Peyer's patch (tissue), 4 donors: ENCODE results near the gene EXOSC7. TPM values are rescaled to one million over a fixed set of nuclear protein-coding genes. Genes with fewer than 3 reads are reported as not detected.

Source experiments
- DNase-seq, 3 donors: peaks; one replicate each; pipeline ENCODE4 v3.0.0-alpha.2; 2017 to 2019
- H3K27ac ChIP-seq, 4 donors: fragments of 200-600 bp; sonication (generic); one replicate each; pipeline ENCODE4 v1.5.1; 2016 to 2019
- H3K27me3 ChIP-seq, 2 donors: fragments of 200-600 bp; sonication (generic); one replicate each; pipeline ENCODE4 v1.5.1; 2019
- H3K36me3 ChIP-seq, 3 donors: fragments of 200-600 bp; sonication (generic); one replicate each; pipeline ENCODE4 v1.5.1; 2016 to 2019
- H3K4me1 ChIP-seq, 4 donors: fragments of 200-600 bp; sonication (generic); one replicate each; pipeline ENCODE4 v1.5.1; 2016 to 2019
- H3K4me3 ChIP-seq, 4 donors: fragments of 200-600 bp; sonication (generic); 1 replicate in 3 of 4; 2 replicates in 1 of 4; pipeline ENCODE4 v1.5.1; 2016 to 2019; ENCODE audit warnings: mild to moderate bottlenecking in 1 of 4
- H3K9me3 ChIP-seq, 4 donors: fragments of 200-600 bp; sonication (generic); one replicate each; pipeline ENCODE4 v1.5.1; 2016 to 2019; ENCODE audit warnings: mild to moderate bottlenecking in 1 of 4
- POLR2A ChIP-seq, 2 donors: fragments of 450-650 bp; IDR thresholded peaks; one replicate each; pipeline ENCODE4 v1.5.1; 2017; ENCODE audit warnings: antibody characterized with exemption in 2 of 2, mild to moderate bottlenecking in 2 of 2, moderate library complexity in 2 of 2
- total RNA-seq, 4 donors: library from RNA; depleted of rRNA; stranded (reverse); fragments of >200 nt; gene quantifications; one replicate each; pipeline ENCODE4 v1.1.0, GENCODE V29; 2016
- TF ChIP-seq, protein P1 (sequence below), 6 experiments: fragments of 450-650 bp in 4 of 6; fragments of 200-600 bp in 2 of 6; sonication (generic) in 1 of 6; IDR thresholded peaks; one replicate each; pipeline ENCODE4 v1.5.1; 2017 to 2019; ENCODE audit warnings: antibody characterized with exemption in 6 of 6, mild to moderate bottlenecking in 3 of 6, moderate library complexity in 1 of 6

EXOSC7 gene
- total RNA-seq, 4 donors from 2014 or later = 19.8 to 66.0 (median 28.6) TPM

DNA sequence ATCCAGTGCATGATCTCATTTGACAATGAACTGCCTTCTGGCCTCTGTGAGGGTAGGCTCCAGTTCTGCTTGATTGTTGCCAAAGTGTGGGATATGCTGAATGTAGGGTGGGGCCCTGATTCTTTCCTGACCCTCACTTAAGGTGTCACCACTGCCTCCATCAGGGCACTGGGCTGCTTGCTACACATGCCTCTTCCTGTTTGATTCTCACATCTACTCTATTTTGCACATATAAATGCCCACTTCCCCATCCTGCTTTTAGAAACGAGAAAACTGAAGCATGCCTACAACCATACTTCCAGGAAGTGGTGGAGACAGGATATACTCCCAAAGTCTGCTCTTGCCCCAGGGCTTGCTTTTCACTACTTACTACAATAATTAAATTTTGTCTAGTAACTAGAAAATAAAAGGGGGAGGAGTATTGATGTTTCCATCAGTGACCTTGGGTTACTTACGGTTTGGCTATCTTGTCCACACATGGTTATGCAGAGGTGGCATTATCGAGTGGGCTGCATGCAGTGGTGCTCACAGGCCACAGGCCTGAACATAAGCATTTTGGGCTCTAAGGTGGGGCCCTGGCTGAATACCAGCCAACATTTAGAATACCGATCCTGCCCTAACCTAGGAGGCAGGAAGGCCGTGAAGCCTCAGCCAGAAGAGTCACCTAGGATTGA, 6.8 kb upstream of the EXOSC7 start:
- no peaks in the 10 kb centered on the region for H3K9me3 ChIP-seq
- no peak for DNase-seq
- H3K36me3 ChIP-seq = no peaks in the 10 kb centered on the region
- TF ChIP-seq, protein P1, sequence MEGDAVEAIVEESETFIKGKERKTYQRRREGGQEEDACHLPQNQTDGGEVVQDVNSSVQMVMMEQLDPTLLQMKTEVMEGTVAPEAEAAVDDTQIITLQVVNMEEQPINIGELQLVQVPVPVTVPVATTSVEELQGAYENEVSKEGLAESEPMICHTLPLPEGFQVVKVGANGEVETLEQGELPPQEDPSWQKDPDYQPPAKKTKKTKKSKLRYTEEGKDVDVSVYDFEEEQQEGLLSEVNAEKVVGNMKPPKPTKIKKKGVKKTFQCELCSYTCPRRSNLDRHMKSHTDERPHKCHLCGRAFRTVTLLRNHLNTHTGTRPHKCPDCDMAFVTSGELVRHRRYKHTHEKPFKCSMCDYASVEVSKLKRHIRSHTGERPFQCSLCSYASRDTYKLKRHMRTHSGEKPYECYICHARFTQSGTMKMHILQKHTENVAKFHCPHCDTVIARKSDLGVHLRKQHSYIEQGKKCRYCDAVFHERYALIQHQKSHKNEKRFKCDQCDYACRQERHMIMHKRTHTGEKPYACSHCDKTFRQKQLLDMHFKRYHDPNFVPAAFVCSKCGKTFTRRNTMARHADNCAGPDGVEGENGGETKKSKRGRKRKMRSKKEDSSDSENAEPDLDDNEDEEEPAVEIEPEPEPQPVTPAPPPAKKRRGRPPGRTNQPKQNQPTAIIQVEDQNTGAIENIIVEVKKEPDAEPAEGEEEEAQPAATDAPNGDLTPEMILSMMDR (IDR thresholded peaks at IDR 0.05) = no peak
- TF ChIP-seq POLR2A (IDR thresholded peaks at IDR 0.05) = no peak
- no peak overlapping the region for H3K27ac ChIP-seq
- no peaks in the 10 kb centered on the region for H3K27me3 ChIP-seq
- peaks cover 0 to 58% (median 4%) of the 10 kb centered on the region in 4 donors for H3K4me1 ChIP-seq
- H3K4me3 ChIP-seq = no peak overlapping the region

DNA sequence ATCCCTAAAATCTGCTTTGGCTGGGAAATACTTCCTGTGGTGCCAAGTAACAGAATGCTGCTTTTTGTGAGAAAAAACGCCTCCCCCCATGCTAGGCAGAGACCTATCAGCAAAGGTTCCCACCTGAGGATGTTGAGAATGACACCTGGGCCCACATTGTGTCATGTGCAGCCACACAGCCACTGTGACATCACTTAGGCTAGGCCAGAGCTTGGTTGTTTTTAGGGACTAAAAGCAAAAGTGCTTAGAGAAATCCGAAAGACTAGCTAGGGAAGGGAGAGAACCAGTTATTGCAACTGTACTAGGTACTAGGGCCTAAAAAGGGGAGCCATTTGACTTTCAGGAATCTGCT, 6.2 kb upstream of the EXOSC7 start:
- DNase-seq = no peak
- no peaks in the 10 kb centered on the region for H3K9me3 ChIP-seq
- TF ChIP-seq POLR2A (IDR thresholded peaks at IDR 0.05) = no peak
- TF ChIP-seq, protein P1 (IDR thresholded peaks at IDR 0.05) = no peak
- no peak overlapping the region for H3K4me3 ChIP-seq
- no peaks in the 10 kb centered on the region for H3K27me3 ChIP-seq
- no peaks in the 10 kb centered on the region for H3K36me3 ChIP-seq
- no peak overlapping the region for H3K27ac ChIP-seq
- H3K4me1 ChIP-seq = peaks cover 0 to 60% (median 4%) of the 10 kb centered on the region in 4 donors

DNA sequence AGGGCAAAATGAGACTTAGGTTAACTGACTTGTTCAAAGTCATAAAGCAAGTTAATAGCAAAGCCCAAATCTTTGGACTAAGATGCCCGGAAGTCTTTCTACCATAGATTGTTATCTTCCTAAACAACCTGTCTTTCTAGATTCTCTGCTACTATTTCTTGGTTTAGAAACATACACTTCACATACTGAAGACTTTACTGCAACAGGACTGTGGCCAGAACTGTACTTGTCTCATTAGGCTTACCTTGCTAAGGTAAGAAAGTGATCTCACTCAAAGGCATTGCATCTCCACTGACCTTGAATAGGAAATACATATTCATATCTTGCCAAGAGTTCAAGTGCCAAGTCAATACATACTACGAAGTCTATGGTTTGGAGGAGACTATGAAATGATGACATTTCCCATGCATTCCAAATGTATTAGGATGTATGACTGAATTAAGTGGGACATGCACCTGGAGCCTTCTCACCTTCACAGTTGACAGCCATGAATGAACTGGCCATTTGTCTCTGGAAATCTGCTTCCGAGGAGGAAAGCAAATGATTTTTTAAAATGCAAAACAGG, 5.0 kb upstream of the EXOSC7 start:
- Histone ChIP-seq H3K36me3 (no peaks in the 10 kb centered on the region), H3K4me3 (no peak overlapping the region), H3K9me3 (no peaks in the 10 kb centered on the region), H3K4me1 (peaks cover 0 to 60% (median 4%) of the 10 kb centered on the region in 4 donors), H3K27me3 (no peaks in the 10 kb centered on the region), H3K27ac (peak overlapping the region in 2 of 4 donors; percentile 5 to 66)
- TF ChIP-seq, protein P1 (IDR thresholded peaks at IDR 0.05) = no peak
- no peak for TF ChIP-seq POLR2A (IDR thresholded peaks at IDR 0.05)
- DNase-seq = no peak

- DNase-seq = peak in 1 of 3 donors; percentile 82
- Histone ChIP-seq H3K4me3 (peak overlapping the region in 3 of 4 donors; percentile 84 to 97 (median 91)), H3K4me1 (peaks cover 0 to 52% (median 5%) of the 10 kb centered on the region in 4 donors), H3K27ac (peak overlapping the region in 3 of 4 donors; percentile 90 to 97 (median 91)), H3K36me3 (no peaks in the 10 kb centered on the region), H3K9me3 (no peaks in the 10 kb centered on the region), H3K27me3 (no peaks in the 10 kb centered on the region)
- peak in 1 of 2 donors; percentile 26 for TF ChIP-seq POLR2A (IDR thresholded peaks at IDR 0.05)
- TF ChIP-seq, protein P1 (IDR thresholded peaks at IDR 0.05) = no peak
These were observed 1.6 kb upstream of the EXOSC7 start for GRCh38 chr3:44974416-44974815.

DNA sequence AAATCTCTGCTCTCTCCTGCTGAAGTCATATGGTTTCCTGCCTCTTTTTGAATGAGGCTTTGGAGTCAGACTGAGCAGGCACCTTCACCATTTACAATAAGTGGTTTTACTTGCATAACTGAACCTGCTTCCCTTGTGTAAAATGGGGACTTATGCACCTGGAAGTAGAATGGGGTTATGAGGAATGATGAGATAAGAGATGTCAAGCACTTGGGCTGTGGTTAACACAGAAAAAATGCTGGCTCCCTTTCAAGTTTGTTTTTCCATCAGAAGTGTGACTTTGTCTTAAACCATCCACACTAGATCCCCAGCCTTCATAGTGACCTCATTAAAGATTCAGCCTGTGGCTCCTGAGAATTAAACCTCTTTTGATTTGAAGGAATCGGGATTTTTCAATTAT, 5.2 kb downstream of the EXOSC7 start:
- TF ChIP-seq POLR2A (IDR thresholded peaks at IDR 0.05) = no peak
- TF ChIP-seq, protein P1 (IDR thresholded peaks at IDR 0.05) = no peak
- DNase-seq = no peak
- Histone ChIP-seq H3K36me3 (peaks cover 0 to 9% (median 0%) of the 10 kb centered on the region in 3 donors), H3K27ac (no peak overlapping the region), H3K9me3 (no peaks in the 10 kb centered on the region), H3K4me3 (no peak overlapping the region), H3K4me1 (peaks cover 0 to 10% (median 3%) of the 10 kb centered on the region in 4 donors), H3K27me3 (no peaks in the 10 kb centered on the region)
